WTC11 (cell line): ENCODE measurements around the gene FAH.

Experiments
- ESRRA ChIP-seq: sonication (generic); formaldehyde crosslinking; IDR thresholded peaks from 2 replicates; pipeline ENCODE4 v1.8.1; 2022; ENCODE audit warnings: mild to moderate bottlenecking, missing genetic modification reagents, borderline replicate concordance
- TCF7 ChIP-seq: sonication (generic); formaldehyde crosslinking; IDR thresholded peaks from 2 replicates; pipeline ENCODE4 v1.8.0; 2022; ENCODE audit warnings: mild to moderate bottlenecking, low read depth, missing genetic modification reagents, moderate library complexity
- TF ChIP-seq, protein P1 (sequence below): fragments of 200-600 bp; IDR thresholded peaks from 2 replicates; pipeline ENCODE4 v1.8.0; 2022; ENCODE audit warnings: antibody characterized with exemption
- TF ChIP-seq, protein P2 (sequence below): sonication (generic); formaldehyde crosslinking; IDR thresholded peaks from 2 replicates; pipeline ENCODE4 v1.8.0; 2022; ENCODE audit warnings: mild to moderate bottlenecking, missing genetic modification reagents

DNA sequence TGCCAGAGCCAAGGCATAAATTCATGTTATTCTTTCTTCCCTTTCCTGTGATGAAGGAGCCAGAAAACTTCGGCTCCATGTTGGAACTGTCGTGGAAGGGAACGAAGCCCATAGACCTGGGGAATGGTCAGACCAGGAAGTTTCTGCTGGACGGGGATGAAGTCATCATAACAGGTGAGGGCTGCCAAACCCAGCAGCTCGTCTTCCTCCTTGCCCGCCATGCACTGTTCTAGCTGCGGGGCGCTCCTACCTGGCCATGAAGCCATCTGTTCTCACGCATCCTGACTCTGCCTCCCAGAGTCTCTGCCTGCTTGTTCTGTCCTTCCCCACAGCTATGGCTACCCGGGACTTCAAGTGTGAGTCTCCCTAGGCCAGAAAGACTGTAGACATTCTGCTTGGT lies 28.2 kb downstream of the FAH start:
- TF ChIP-seq ESRRA (CRISPR knock-in tag): no peak
- TF ChIP-seq, protein P1, sequence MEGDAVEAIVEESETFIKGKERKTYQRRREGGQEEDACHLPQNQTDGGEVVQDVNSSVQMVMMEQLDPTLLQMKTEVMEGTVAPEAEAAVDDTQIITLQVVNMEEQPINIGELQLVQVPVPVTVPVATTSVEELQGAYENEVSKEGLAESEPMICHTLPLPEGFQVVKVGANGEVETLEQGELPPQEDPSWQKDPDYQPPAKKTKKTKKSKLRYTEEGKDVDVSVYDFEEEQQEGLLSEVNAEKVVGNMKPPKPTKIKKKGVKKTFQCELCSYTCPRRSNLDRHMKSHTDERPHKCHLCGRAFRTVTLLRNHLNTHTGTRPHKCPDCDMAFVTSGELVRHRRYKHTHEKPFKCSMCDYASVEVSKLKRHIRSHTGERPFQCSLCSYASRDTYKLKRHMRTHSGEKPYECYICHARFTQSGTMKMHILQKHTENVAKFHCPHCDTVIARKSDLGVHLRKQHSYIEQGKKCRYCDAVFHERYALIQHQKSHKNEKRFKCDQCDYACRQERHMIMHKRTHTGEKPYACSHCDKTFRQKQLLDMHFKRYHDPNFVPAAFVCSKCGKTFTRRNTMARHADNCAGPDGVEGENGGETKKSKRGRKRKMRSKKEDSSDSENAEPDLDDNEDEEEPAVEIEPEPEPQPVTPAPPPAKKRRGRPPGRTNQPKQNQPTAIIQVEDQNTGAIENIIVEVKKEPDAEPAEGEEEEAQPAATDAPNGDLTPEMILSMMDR: no peak
- TF ChIP-seq, protein P2, sequence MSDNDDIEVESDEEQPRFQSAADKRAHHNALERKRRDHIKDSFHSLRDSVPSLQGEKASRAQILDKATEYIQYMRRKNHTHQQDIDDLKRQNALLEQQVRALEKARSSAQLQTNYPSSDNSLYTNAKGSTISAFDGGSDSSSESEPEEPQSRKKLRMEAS (CRISPR knock-in tag): no peak
- no peak for TF ChIP-seq TCF7 (CRISPR knock-in tag)
